DLD1 (cell line): ENCODE data around the gene FRMD4A.
"Not testable (repeated sequence)": the region's sequence is repeated elsewhere in the genome, so short reads cannot be mapped to it uniquely, and the experiment has no call there.

Source experiments
- in situ Hi-C: cut with HindIII; loops from 2 replicates; pipeline ENCODE4 v1.10.0; 2017; ENCODE audit warnings: low sequenced_read_pairs

Gene FRMD4A

GRCh38 chr10:13771992-13772391, 558.7 kb downstream of the FRMD4A start:
- in situ Hi-C loops: no loop called here

GRCh38 chr10:13770760-13771493, 559.8 kb downstream of the FRMD4A start:
- in situ Hi-C loops: no loop called here

- in situ Hi-C loops: no loop called here
Measured at GRCh38 chr10:13769946-13770345, 560.8 kb downstream of the FRMD4A start.

- in situ Hi-C loops: no loop called here
Measured at GRCh38 chr10:13767676-13768178, 563.0 kb downstream of the FRMD4A start.

- in situ Hi-C loops: not testable (repeated sequence)
Measured at GRCh38 chr10:13767148-13767547, 563.6 kb downstream of the FRMD4A start.

- in situ Hi-C loops: no loop called here
Measured at GRCh38 chr10:13765641-13766341, 564.9 kb downstream of the FRMD4A start.

- in situ Hi-C loops: no loop called here
Measured at GRCh38 chr10:13761490-13762091, 569.1 kb downstream of the FRMD4A start.

- in situ Hi-C loops: no loop called here
Measured at GRCh38 chr10:13759168-13759567, 571.6 kb downstream of the FRMD4A start.

- in situ Hi-C loops: no loop called here
Measured at GRCh38 chr10:13758756-13759155, 572.0 kb downstream of the FRMD4A start.

GRCh38 chr10:13758312-13758711, 572.4 kb downstream of the FRMD4A start:
- in situ Hi-C loops: no loop called here

GRCh38 chr10:13754277-13754676, 576.4 kb downstream of the FRMD4A start:
- in situ Hi-C loops: no loop called here

- in situ Hi-C loops: no loop called here
Measured at GRCh38 chr10:13751191-13751764, 579.4 kb downstream of the FRMD4A start.

- in situ Hi-C loops: no loop called here
Measured at GRCh38 chr10:13750299-13751190, 580.2 kb downstream of the FRMD4A start.

GRCh38 chr10:13745271-13745670, 585.5 kb downstream of the FRMD4A start:
- in situ Hi-C loops: no loop called here

GRCh38 chr10:13743963-13744362, 586.8 kb downstream of the FRMD4A start:
- in situ Hi-C loops: no loop called here

GRCh38 chr10:13743101-13743693, 587.5 kb downstream of the FRMD4A start:
- in situ Hi-C loops: no loop called here

GRCh38 chr10:13741438-13741837, 589.3 kb downstream of the FRMD4A start:
- in situ Hi-C loops: no loop called here

GRCh38 chr10:13740461-13740860, 590.3 kb downstream of the FRMD4A start:
- in situ Hi-C loops: no loop called here

- in situ Hi-C loops: no loop called here
Measured at GRCh38 chr10:13739183-13739582, 591.5 kb downstream of the FRMD4A start.

- in situ Hi-C loops: no loop called here
Measured at GRCh38 chr10:13736506-13736905, 594.2 kb downstream of the FRMD4A start.
